NOMO-1 treated with DMSO at 0.1 percent for 48 hours (cell line): Measurements from ENCODE around the gene PFKFB2.
A peak's percentile ranks its signal among the peaks of the same experiment; 100 is the strongest.

Source experiments
- DNase-seq: peaks from one replicate; lab custom pipeline; 2025; ENCODE audit not compliant: unreplicated experiment; lab: John Stamatoyannopoulos, UW

Gene PFKFB2

DNA sequence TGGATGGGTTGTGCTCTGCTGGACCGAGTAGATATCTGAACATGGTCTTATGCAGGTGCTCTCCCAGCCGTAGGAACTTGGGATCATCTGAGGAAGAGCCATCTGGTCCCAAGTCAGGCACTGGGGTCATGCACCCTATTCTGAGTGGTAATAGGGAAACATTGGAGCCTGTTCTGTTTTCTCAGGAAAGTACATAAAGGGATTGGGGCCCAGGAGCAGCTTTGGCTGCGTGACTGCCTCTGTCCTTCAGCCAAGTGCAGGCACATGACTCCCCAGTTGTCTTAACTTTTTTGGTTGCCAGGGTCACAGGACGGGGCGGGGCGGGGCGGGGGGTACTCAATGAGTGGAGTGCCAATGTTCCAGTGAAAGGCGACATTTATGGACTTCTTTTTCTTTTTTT, 11.5 kb downstream of the PFKFB2 start:
- DNase-seq: no peak

DNA sequence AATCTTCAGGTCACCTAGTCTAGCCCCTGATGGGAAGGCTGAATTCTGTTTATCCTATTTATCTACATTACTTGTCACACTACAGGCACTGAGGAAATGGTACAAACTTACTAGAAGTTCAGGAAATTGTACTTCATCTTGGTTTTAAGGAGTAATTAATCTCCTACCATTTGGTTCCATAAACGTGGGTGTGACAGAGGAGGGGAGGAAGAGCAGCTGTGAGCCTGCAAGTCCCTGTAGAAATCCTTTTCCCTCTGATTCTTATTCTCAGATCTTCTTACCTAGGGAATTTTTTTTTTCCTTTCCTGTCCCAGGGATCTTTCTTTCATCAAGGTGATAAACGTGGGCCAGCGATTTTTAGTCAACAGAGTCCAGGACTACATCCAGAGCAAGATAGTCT, 14.1 kb downstream of the PFKFB2 start:
- no peak for DNase-seq

DNA sequence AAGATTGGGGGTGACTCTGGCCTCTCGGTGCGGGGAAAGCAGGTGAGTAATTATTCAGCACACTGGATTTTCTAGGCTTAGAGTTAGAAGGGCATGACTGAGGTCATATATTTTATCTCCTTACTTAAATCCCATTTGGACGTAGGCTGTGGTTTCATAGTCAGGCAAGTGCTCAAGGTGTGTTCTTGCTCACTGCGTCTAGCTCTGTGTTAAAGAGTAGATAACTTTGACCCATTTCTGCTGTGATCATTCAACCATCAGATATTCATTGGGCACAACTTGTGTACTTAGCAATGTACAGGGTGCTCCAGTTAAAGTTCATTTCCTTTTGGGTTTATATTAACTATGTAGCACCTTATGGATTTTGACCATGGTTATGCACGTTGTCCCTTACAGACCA, 14.6 kb downstream of the PFKFB2 start:
- DNase-seq: no peak

DNA sequence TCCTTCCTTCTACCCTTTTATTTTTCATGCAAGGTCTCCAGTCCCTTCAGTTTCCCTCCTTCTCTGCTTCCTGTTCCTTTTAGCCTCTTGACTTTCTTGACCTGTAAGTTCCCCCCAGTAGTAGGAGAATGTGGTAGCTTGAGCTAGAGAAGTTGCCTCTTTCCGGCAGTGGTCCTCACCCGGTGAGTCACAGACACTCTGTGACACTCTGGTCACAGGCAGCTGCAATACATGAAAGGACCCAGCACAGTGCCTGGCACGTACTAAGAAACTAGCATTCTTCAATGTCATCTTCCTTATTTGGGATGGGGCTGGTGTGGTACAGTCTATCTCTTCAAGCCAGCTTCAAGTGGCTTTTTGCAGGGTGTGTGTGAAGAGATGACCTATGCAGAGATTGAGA, 16.0 kb downstream of the PFKFB2 start:
- no peak for DNase-seq

DNA sequence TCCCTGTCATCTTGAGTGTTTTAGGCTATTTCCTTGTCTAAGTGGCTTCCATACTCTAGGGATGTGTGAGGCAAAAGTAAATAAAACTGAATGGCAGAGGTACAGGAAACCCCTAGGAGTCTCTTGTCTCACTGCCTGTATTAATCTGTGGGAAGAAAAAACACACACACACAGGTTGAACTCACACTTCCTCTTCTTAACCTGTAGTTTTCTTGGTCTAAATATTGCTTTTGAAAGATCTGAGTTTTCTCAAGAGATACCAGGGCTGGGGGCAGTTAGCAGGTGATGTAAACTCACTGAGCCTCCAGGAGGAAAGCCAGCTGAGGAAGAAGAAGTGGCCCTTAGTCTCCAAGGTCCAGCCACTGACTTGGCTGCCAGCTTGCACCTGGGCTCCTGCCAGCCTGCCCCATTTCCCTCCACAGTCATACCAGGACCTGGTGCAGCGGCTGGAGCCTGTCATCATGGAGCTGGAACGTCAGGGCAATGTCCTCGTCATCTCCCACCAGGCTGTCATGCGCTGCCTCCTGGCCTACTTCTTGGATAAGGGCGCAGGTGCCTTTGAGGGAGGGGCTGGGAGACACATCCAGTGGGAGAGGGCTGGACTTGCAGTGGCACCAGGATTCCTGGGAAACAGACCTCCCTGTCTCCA, 16.9 kb downstream of the PFKFB2 start:
- DNase-seq: no peak

DNA sequence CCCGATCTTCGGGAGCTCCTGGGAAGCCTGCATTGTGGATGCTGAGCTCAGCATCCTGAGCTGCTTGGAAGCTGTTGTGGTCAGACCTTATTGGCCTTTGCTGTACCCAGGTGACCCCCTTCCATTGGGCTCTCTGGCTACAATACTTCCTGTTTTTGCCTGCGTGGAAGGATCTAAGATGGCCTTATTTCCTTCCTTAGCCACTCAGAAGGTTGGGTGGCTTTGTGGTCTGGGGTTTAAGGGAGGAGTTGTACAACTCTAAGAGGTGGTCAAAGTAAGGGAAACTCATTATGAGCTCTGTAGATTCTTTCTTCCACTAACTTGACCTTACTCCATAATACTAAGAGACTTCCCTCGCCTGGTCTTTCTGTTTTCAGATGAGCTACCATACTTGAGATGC, 17.7 kb downstream of the PFKFB2 start:
- DNase-seq: peak; percentile 68

DNA sequence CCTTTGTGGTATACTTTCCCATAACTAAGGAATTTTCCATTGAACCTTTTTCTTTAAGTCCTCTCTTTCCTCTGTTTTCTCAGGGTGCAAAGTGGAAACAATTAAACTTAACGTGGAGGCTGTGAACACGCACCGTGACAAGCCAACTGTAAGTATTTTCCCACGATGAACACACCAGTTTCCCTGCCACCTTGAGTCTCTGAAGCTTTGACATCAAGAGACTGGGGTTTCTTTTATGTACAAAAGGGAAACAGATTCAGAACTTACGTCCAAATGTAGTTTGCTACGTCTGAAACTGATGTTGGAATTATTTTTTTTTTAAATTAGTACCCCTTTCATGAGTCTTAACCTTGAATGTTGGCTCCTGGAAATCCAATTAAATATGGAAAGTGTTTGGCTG, 18.4 kb downstream of the PFKFB2 start:
- no peak for DNase-seq

DNA sequence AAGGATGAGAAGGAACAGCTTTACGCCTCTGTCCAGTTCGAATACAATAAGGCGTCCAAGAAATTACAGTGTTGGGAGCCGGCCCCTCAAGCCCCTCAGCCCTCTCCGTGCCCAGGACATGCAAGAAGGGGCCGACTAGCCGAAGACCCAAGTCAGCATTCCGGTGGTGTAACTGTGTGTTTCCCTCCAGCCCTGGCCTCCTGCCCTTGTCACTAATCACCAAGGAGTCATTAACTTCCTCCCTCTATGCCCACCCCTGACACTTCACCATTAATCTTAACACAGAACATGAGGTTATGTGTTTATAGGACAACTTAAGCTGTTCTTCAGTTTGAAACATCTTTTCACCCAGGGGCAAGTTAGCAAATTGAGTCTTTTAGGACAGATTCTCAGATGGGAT, 19.2 kb downstream of the PFKFB2 start:
- no peak for DNase-seq

DNA sequence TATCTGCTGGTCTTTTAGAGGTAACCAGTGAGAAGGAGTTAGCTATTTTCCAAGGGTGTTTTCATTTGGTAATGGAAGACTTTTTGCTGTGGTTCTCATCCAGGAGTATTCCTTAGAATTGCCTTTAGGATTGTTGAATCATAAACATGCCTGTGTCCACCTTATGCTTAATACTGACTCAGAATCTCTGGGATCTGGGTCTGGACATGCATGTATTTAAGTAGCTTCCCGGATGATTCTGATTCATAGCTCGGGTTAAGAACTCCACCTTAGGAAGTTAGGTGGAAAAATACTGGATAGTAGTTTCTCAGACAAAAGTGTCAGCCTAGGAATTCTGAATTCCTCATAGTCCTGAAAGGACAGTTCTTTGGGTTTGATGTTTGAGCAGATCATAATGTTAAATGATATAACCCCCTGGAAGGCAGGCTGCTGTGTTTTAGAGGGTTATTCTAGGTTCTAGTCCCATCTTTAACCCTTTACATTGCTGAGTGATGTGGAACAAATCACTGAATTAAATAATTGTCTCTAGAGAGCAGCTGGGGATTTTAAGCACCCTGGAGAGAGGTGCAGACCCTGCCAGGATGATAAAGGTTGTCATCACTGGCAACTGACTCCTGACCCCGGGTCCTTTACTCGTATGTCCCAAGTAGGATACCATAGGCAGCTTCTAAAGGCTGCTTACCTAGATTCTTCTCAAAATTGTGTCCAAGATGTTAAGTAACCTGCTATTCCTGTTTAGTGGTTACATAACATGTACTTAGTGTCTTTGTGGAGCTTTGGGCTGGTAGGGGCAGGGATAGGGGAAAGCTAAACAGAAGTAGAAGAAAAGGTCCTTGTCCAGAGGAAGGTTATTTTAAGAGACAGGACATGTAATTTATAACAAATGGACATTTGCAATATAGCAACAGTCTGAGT, 21.1 kb downstream of the PFKFB2 start:
- no peak for DNase-seq

DNA sequence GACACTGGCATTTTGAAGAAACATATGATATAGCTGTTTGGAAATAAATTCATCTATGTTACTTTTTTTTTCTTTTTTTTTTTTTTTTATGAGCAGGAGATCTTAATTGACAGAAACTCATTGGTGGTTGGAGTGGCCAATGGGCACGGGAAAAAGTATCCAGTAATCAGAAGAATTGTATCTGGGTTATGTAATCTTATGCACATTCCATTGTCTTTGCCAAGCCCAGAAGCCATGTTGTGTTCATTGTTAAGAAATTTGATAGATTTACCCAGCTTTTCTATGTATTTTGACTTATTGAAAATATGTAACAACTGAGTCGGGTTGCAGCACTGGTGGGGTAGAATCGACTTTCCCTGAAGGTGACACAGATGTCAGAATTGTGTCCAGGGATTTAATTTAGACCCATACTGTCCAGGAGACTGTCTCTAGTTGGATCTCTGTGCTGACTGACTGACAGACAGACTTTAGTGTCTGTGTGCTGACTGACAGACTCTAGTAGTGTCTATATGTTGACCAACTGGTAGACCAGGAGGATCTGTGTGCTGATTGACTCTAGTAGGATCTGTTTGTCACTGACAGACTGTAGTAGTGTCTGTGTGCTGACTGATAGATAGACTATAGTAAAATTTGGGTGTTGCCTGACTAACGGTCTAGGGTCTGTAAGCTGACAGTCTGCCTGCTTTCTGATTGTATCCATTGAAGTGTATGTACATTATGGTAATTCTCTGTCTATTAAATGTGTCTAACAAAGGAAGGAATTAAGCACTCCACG, 23.3 kb downstream of the PFKFB2 start:
- DNase-seq: no peak

DNA sequence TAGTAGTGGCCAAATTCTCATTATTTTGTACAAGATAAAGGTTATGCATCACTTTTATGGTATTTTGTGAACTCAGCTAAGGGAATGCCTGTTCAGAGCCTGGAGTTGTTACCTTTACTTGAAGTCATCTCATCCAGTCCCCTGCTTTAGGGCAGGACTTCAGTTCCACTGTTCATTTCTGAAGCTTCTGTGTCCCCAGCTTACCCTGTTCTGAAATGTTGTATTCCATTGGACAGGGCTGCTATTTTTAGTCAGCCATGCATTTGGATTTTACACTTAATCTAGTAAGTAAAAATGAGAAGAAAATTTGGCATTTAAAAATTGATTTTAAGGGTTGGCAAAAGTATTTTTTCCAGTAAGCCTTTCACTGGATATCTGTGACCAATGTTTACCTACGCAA, 23.9 kb downstream of the PFKFB2 start:
- no peak for DNase-seq

DNA sequence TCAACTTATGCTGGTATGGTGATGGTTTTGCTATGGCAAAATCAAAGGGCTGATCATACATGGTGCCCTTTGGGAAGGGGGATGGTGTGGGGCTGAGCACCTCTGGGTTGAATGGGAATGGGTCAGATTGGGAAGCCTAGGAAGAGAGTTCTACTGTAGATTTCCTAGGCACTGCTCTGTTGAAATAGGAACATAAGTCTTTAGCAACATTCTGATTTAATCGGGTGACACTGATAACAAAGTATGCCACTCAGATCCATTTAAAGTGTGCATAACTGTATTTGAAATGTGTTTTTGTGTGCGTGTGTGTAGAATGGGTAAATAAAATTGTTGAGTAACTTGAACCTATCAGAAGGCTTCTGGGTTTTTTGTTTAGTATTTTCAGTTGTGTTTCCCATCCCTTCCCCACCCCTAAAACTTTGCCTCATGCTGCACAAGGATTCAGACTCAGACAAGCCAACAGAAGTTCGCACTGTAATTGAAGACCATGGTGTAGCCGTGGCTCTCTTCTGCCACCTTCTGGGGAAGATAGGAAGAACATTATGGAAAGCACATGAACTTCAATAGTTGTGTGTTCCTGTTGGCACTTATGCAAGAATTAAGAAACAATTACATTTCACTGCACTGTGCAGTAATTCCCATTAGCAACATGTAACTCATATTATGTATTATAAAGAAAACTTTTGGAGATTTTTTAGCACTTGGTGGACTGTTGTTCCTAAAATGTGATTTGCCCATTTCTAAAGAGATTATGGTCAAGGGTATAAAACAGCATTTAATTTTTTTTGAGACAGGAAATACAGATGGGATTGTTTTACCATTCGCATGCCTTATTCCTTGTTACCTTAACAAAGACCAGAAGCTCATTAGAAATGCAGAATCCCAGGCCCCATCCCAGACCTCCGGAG, 24.6 kb downstream of the PFKFB2 start:
- peak; percentile 82 for DNase-seq

DNA sequence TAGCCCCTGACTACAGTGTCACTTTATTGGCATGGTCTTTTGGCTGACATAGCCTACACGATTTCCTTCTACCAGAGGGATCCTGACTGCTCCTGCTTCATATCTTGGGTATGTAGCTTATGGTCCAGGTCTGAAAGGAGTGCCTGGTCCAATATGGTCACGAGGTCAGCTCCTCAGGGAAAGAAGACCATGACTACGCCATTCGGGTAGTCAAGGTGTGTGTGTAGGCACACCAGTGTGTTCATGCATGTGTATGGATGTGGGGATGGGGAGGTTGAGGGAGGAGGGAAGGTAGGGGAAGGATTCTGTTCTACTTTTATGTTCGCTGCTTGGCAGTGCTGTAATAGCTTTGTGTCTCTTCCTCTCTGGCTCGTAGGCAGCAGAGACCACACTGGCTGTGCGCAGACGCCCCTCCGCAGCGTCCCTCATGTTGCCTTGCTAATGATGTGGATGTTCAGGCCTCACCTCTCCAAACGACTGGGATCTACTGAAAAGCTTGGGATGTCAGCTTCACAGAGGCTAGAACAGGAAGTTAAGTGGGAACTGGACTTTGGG, 25.6 kb downstream of the PFKFB2 start:
- DNase-seq: no peak

DNA sequence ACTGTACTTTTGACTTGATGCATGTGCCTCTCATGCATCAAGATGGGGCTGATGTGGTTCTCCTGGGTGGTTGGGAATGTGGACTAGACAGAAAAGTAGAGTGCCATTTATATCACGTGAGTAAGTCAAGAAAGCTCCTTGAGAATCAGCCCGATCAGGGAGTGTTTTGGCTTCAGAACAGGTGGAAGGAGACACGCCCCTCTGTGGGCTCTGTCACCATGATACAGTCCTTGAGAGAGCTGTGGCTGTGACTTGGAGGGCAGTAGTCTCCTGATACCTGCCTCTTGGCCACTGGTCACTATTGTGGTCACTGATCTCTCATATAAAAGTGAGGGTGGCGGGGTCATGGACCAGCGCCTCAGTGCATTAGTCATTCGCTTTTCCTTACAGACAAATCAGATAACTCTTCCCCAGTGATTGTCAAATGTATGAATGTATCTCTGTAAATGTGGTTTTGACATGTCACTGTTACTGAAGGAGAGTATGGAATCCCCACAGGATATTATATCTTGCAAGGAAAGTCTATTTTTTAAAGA, 26.7 kb downstream of the PFKFB2 start:
- DNase-seq: no peak

DNA sequence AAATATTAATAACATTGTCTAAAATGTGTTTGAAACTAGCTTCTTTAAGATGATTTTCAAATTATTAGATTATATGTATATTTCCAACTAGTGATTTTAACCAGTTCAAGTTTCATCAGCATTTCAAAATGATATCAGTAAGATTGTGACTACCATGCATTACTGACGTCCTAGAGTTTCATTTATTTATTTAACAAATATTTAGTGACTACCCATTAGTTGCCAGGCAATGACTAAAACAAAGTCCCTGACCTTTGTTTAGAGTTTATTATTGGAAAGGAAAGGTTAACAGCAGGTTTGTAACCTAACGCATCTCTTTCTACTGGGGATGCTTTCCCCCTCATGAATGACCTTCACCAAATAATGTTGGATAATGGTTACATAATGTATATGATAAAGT, 28.0 kb downstream of the PFKFB2 start:
- no peak for DNase-seq

DNA sequence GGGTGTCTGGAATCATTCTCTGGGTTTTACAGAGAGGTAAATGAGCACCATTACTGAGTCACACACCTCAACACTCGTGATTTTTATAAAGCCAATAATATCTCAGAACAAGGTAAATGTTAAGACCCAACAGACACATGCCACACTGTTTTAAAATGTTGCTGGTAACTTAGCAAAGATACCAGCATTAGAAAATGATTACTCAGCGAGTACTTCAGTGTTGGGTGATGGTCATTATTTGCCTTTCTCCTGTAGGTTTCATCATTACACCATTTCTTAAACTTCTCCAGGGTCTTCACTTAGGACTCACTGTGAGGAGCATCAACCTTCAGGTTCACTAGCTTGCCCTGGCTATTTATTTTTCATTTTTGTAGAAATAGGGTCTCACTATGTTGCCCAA, 28.7 kb downstream of the PFKFB2 start:
- DNase-seq: no peak

DNA sequence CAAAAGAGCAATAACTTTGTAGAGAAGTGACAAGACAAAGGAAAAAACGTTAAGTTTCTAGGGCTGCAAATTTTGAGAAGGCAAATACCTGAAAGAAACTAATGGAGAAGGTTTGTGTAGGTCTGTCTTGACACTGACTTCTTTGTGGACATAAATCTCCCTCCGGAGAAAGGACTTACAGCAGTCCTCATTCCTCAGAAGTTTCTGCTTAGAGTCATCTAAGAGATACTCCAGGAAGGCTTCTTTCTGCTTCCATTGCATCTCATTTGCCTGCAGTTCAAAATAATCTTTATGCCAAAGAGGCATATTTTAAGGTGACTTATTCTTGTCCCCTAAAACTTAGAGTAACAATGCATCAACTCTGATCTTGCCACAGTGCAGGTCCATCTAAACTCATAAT, 31.2 kb downstream of the PFKFB2 start:
- DNase-seq: no peak

DNA sequence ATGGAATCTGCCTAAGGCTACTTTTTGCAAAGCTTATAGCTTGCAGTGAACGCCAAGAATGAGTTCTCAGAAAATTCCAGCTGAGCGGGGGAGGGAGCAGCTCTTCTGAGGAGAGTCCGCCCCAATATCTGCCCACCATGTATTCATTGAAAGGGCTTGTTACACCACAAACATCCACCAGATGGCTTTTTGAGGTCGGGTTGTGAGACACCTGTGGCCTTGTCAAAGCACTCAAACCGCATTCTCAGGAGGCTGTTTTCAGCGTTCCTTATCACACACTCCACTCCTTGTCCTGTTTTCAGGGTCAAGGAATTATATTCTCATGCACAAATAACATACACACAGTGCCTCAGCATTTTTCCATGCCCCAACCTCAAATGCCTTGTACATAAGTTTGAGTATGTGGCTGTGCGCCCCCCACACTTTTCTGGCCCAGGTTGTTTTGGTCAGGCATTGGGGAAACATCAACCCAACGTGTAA, 31.7 kb downstream of the PFKFB2 start:
- peak; percentile 46 for DNase-seq

DNA sequence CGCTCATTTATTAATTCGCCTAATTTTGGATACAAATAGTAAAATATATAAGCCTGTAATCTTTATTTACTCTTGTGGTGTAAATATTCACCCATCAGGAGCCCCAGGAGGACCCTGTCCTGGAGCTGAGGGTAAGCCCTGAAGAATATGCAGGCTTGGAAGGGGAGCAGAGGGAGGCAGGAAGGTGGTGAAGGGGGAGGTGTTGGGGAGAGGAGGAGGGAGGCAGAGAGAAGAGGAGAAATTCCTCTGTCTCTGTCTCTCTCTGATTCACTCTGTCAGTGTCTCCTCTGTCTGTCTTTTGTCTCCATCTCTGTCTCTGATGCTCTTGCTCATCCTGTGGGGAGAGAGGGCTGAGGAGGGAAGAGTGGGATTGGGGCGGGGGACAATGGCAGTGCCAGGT, 32.8 kb downstream of the PFKFB2 start:
- no peak for DNase-seq

DNA sequence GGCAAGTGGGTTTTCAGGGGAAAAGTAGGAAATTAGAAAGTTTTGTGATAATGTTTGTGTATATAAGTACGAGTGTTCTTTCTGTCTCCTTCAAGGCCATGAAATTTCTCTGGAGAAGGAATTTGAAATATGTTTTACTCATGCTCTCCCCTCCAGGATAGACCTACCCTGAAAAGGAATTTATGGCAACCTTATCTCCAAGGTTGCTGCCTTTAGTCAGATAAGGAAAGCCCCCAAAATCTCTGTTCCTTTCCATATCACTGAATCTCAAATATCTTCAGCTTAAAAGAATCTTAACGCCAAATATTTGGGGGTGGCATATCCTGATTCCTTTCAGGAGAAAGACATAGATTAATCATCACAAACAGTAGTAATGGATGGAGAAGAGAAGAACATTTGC, 35.1 kb downstream of the PFKFB2 start:
- DNase-seq: no peak
